HG03103 (cell line): ENCODE measurements around the gene ETS1.
A peak's percentile ranks its signal among the peaks of the same experiment; 100 is the strongest.

Source experiments
- ATAC-seq: cut with Tn5 transposase; IDR thresholded peaks from one replicate; pipeline ENCODE4 v1.9.1; 2021; ENCODE audit warnings: low read depth; ENCODE audit not compliant: unreplicated experiment

The ETS1 gene

DNA sequence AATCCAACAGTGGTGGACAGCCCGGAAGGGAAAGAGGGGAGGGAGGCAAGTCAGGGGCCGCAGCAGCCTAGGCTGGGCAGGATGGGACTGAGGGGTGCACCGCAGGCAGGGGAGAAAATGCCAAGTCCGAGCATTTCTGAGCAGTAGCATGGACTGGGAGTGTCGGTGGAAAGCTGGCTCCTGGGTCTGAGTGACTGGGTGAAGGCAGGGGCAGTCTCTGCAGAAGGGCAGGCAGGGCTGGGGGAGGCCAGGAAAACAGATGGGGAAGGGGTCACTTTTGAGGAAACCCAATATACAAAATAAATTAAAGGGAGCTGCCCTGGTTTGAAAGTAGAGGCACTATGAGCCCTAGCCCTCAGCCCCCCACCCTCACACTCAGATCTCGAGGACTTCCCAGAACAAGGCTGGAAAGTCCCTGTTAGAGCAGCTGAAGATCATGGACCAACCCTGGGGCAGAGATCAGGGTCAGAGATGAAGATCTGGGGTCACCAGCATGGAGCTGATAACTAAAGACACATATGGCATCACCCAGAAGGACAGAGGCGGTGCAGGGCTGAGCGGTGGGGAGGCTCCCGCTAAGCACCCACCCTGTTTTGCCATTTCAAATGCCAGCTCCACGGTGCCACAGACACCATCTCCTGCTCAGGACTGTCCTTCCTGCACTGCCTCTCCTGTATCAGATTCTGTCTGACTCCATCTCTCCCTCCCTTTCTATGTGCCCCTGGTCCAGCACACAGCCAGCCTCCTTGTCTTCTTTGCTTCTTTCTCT, 32.4 kb upstream of the ETS1 start:
- no peak for ATAC-seq

DNA sequence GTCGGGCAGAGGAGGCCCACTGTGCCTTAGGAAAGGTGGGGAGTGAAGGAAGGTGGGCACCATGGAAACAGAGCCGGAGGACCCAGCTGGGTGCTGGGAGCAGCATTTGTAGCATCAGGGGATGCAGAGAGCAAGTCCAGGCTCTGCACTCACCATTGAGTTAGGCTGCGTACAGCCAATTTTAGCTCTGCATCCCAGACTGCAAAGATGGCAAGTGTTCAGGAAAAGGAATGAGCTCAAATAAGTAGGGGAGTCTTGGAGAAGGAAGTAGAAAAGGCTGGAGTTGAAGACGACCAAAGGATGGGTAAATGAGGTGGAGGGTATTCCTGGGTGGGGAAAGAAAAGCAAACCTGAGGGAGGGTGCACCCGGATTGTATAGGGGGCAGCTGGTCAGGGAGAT, 31.6 kb upstream of the ETS1 start:
- ATAC-seq: no peak

GRCh38 chr11:128618603-128619002, 31.2 kb upstream of the ETS1 start:
- ATAC-seq: no peak

DNA sequence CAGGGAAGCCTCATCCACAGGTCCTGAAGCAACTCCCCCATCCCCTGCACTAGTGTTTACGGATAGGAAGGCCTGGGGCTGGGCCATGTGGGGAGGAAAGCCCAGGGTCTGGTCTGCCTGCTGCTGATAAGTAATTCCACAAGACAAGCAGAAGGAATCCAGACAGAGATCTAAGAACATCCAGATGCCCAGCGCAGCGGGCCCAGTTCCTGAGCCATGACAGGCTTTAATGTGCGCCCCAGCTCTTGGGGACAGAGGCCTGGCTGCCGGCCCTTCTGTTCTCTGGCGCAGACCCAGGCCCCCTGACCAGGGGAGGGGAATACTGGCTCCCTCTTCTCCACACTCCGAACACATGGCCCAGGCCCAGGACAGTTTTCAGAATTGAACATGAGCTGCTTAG, 28.8 kb upstream of the ETS1 start:
- no peak for ATAC-seq

- ATAC-seq: no peak
Measured at GRCh38 chr11:128615612-128616011, 28.3 kb upstream of the ETS1 start.

- ATAC-seq: no peak
Measured at GRCh38 chr11:128615076-128615475, 27.7 kb upstream of the ETS1 start.

DNA sequence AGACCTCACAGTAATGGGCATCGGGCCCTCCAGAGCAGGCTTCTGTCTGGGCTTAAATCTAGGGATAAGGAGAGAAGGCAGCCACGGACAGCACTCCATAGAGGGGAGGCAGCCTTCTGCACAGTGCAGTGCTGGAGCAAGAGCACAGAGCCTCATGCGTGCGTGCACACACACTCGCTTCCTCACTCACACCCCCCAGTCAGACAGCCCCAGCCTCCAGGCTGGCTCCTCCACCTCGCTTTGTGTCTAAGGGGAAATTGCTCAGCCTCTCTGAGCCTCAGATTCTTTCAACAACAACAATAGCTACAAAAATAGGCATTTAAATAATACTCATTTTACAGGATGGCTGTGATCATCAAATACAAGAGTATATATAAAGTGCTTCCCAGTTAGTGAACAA, 26.7 kb upstream of the ETS1 start:
- ATAC-seq: no peak

GRCh38 chr11:128613300-128613995, 26.1 kb upstream of the ETS1 start:
- no peak for ATAC-seq

DNA sequence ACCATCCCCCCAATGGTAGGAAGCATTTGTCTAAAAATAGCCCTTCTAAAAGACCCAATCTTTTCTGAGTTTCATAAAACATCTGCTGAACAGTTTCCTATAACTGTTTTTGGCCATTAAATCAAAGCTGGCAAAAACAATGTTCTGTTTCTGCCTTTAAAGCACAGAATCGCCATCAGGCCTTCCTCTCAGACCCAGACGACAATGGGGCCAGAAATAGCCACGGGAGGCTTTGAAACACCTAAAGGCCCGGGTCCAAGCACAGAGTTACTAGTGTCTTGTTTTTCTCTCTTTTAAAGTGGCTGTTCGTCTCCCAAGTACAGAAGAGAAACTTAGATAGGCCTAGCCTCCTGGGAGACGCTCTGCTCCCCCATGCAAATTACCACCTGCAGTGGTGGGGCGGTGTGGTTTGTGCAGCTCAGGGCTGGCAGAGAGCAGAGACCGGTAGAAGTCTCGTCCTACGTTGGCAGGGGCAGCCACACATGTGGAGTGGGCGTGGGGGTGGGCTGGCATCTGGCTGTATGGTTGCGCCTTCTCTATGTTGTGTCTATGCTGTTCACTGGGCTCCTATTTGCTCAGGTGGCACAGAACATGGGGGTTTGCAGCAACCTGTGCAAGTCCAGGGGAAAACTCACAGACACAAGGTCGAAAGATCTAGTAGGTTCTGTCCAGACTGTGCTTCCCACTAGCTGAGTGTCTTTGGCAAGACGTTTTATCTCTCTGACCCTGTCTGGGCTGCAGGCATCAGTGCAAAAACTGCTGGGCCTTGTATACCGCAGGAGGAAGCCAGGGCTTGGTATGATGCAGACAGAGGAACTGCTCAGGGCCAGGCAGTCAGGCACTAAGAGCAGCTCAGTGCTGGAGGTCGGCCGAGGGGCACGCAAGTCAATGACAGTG, 23.6 kb upstream of the ETS1 start:
- peak; percentile 93 for ATAC-seq

DNA sequence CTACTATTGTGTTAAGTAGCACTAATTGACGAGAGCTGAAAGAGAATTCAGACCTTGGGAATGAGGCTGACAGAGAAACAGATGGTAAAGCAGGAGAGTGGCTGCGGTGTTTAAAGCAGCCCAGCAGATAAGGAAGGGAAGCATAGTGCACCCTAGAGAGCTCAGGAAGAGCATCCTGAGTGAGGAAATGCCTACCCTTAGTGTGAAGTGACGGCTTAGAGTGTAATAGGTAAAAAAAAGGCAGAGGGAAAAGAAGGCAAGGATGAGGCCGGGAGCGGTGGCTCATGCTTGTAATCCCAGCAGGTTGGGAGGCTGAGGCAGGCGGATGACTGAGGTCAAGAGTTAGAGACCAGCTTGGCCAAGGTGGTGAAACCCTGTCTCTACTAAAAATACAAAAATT, 22.4 kb upstream of the ETS1 start:
- no peak for ATAC-seq

DNA sequence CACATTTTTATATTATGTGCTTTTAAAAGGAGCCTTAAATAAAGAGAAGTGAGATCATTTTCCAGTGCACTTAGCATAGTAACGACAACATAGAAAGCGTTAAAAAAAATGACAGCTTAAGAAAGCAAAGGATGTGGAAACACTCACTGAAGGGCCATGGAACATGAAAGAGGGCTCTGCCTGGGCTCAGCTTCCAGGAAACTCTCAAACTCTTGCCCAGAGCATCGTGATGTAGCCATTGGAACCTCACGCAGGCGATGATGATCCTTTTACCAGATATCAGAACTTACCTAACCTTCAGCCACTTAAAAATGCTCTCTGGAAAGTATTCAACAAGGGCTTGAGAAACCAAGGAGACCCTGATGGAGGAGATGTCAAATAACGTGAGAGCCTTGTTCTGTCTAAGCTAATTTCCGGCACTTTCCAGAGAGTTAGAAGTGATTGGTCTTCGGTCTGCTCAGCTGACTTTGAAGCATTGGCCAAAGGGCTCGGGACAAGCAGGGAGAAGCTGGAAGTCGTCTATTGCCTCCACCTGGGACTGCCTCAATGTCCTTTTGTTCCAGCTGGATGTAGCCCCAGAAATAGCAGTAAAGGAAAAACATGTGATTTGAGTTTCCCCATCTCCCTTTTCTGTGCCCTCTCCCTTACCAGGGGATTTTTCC, 21.5 kb upstream of the ETS1 start:
- no peak for ATAC-seq

DNA sequence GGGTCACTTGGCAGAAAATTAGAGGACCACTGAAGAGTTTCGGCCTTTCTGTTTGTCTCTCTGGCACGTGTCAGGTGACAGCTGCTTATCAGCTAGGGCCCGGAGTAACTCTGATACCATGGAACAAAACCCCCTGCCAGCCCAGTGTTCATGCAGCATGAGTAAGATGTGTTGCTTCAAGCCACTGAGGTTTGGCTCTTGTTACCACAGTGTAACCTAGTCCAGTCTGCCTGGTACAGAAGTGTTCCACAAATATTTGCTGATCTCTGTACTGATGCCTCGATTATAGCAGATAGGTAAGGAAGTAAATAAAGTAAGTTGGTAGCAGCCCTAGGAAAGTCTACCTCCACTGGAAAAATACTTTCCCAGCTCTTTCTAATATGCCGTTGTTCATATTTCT, 20.5 kb upstream of the ETS1 start:
- no peak for ATAC-seq

GRCh38 chr11:128604723-128605122, 17.4 kb upstream of the ETS1 start:
- ATAC-seq: no peak

- no peak for ATAC-seq
Measured at GRCh38 chr11:128603752-128604414, 16.5 kb upstream of the ETS1 start.

DNA sequence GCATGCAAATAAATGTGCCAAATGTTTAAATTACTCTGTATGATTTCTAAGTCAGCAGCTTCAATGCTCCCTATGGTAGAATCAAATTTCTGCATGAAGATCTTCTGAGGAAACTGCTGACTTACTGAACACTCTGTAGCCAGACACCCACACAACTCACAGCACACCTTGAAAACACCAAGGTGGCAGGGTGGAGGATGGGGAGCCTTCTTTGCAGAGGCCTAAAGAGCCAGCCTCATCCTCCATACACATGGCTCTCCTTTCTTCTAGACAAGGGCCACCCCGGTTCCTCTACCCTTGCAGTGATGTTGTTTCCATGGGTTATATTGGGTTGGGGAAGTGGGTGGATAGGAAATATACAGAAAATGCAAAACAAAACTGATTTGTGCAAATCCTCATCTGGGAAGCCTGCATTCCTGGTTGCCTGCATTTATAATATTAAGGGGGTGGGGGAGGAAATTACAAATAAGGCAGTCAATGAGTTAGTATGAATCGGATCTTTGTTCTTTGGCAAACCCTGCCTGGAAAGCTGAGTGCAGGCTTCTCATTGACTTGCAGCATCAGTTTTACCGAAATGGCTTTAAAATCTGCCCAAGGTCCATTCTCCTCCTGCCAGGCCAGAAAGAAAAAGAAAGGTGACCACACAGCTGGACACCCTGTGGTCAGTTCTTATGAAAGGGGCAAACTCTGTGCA, 15.8 kb upstream of the ETS1 start:
- no peak for ATAC-seq

- ATAC-seq: no peak
Measured at GRCh38 chr11:128599729-128600128, 12.4 kb upstream of the ETS1 start.

DNA sequence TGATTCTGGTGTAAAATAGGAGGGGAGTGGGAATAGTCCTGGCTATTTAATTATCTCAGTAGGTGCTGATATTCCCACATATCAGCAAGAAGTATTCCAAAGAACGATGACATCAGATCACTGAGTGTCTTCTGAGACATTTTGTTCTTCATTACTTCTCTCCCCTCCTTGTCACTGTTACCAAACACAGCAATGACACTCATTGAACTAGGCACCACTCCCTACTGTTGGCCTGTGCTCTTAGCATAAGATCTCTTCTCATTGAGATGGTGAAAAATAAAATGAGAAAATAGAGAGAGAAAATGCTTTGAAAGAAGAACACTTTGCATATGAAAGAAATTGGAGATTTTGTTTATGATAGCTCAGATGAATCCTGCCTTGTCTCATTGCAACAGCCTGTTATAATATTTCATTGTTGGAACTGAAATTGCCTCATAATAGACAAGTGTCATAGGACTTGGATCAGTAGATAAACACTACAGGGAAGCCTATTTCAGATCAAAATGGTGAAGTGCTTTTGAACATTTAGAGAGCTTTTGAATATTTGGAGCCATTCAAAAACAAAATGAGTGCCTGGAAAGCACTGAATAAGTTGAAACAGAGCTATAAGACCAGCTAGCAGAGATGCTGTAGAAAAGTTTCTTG, 11.3 kb upstream of the ETS1 start:
- no peak for ATAC-seq

DNA sequence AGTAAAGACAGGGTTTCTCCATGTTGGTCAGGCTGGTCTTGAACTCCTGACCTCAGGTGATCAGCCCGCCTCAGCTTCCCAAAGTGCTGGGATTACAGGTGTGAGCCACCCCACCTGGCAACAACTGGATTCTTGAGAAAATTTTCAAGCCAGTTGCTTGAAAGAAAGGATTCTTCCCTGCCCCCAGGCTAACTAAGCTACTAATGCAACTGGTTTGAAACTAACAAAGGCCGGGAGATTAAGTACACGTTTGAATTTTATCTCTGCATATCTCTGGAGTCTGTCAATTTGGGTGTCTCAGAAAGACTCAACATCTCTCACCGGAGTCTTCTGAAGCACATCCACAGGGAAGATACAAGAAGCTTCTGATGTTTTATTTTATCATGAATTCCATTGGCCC, 10.7 kb upstream of the ETS1 start:
- ATAC-seq: no peak

DNA sequence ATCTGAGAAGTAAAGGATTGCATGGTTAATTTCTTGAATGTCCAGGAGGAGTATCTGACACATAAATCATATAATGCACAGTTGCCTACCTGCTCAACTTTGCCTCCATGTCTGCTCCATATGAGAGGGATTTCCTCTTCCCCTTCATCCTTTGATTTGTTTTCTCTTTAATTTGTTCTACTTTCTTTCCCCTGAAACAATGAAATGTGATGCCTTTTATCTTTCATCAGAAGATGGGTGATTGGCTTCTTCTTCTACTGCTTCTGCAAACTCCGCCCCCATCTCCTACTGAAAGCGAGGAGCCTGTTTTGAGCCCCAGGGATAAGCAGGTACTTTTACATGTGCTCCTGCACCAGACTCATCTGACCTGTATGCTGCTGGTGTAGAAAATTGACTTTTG, 9.9 kb upstream of the ETS1 start:
- no peak for ATAC-seq
